Chondrocyte (in vitro differentiated cells): ENCODE data around the gene SMYD2. TPM values are rescaled to one million over a fixed set of nuclear protein-coding genes. Genes with fewer than 3 reads are reported as not detected.
A peak's percentile ranks its signal among the peaks of the same experiment; 100 is the strongest.

Source experiments
- DNase-seq: peaks from one replicate; pipeline ENCODE4 v3.0.0; 2021; ENCODE audit warnings: mixed read lengths, low spot score
- H3K27ac Mint-ChIP-seq: one replicate; pipeline ENCODE4 v1.8.0; 2021; ENCODE audit warnings: mild to moderate bottlenecking, moderate library complexity, mixed read lengths; ENCODE audit not compliant: unreplicated experiment
- H3K27me3 Mint-ChIP-seq: 2 replicates; pipeline ENCODE4 v1.8.0; 2021; ENCODE audit warnings: low read depth, mixed read lengths
- H3K36me3 Mint-ChIP-seq: 2 replicates; pipeline ENCODE4 v1.8.0; 2021; ENCODE audit warnings: low read depth, mixed read lengths
- H3K4me1 Mint-ChIP-seq: 2 replicates; pipeline ENCODE4 v1.8.0; 2021; ENCODE audit warnings: low read depth, mild to moderate bottlenecking, mixed read lengths
- H3K4me3 Mint-ChIP-seq: one replicate; pipeline ENCODE4 v1.8.0; 2021; ENCODE audit warnings: mild to moderate bottlenecking, moderate library complexity, mixed read lengths; ENCODE audit not compliant: unreplicated experiment
- H3K9me3 Mint-ChIP-seq: 2 replicates; pipeline ENCODE4 v1.8.0; 2021; ENCODE audit warnings: low read depth, mixed read lengths
- total RNA-seq: library from RNA; stranded (reverse); gene quantifications from 3 replicates; pipeline ENCODE4 v1.2.1, GENCODE V29; 2021
- TF ChIP-seq, protein P1 (sequence below): fragments of 200-600 bp; sonication (generic); IDR thresholded peaks from 2 replicates; pipeline ENCODE4 v1.5.0; 2021; ENCODE audit warnings: antibody characterized with exemption, mild to moderate bottlenecking, moderate library complexity

Gene SMYD2
- total RNA-seq, 1 donor from 2014 or later: 50.3 TPM

GRCh38 chr1:214380396-214380795 lies 99.4 kb downstream of the SMYD2 start:
- H3K4me3 Mint-ChIP-seq: no peak overlapping the region
- no peaks in the 10 kb centered on the region for H3K9me3 Mint-ChIP-seq
- H3K36me3 Mint-ChIP-seq: peaks cover 40% of the 10 kb centered on the region
- no peaks in the 10 kb centered on the region for H3K27me3 Mint-ChIP-seq
- peak overlapping the region; percentile 34 for H3K27ac Mint-ChIP-seq
- peaks cover 60% of the 10 kb centered on the region for H3K4me1 Mint-ChIP-seq
- DNase-seq: no peak
- TF ChIP-seq, protein P1, sequence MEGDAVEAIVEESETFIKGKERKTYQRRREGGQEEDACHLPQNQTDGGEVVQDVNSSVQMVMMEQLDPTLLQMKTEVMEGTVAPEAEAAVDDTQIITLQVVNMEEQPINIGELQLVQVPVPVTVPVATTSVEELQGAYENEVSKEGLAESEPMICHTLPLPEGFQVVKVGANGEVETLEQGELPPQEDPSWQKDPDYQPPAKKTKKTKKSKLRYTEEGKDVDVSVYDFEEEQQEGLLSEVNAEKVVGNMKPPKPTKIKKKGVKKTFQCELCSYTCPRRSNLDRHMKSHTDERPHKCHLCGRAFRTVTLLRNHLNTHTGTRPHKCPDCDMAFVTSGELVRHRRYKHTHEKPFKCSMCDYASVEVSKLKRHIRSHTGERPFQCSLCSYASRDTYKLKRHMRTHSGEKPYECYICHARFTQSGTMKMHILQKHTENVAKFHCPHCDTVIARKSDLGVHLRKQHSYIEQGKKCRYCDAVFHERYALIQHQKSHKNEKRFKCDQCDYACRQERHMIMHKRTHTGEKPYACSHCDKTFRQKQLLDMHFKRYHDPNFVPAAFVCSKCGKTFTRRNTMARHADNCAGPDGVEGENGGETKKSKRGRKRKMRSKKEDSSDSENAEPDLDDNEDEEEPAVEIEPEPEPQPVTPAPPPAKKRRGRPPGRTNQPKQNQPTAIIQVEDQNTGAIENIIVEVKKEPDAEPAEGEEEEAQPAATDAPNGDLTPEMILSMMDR: no peak

- Mint-ChIP-seq H3K27me3 (no peaks in the 10 kb centered on the region), H3K4me1 (peaks cover 57% of the 10 kb centered on the region), H3K4me3 (no peak overlapping the region), H3K27ac (no peak overlapping the region), H3K36me3 (peaks cover 43% of the 10 kb centered on the region), H3K9me3 (no peaks in the 10 kb centered on the region)
- TF ChIP-seq, protein P1: no peak
- no peak for DNase-seq
Observed at GRCh38 chr1:214380986-214381695, 100.2 kb downstream of the SMYD2 start.

DNA sequence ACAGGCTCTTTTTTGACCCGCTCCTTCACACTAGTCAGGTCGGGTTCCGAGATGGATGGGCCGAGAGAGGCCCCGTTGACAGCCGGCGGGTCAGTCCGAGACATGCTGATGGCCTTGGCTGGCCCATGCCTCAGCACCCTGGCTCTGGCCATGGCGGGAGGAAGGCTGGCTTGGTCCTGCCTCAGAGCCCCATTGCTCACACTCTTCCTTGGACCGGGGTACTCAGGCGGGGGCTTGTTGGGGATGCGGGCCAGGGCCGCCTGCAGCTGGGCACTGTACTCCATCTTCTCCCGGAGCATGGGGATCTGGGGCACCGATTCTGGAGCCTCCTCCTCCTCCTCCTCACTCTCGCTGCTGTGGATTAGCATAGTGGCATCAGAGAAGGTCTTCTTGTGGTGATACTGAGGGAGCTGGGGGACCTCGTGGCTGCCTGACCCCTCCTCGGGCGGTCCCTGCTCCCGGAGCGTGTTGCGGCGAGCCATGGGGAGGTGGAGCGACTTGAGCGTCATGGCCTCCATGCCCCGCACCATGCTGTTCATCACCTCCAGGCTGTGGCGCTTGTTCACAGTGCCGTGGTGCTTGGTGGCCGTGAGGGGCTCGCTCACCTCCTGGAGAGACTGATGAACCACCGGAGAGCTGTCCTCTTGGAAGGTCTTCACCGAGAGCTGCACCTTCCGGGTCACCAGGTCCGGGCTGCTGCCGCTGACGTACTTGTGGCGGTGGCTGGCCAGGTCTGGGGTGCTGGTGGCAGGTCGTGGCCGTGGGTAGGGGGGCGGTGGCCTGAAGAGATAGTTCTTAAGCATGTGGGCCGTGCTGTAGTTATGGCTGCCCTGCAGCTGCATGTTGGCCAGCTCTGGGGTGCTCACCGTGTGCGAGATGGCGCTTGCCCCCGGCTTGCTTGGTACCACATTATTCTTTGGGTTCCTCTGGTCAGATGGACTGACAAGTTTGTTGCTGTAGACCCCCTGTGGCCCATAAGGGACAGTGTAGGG lies 102.7 kb downstream of the SMYD2 start:
- H3K4me1 Mint-ChIP-seq: peaks cover 47% of the 10 kb centered on the region
- H3K36me3 Mint-ChIP-seq: peaks cover 47% of the 10 kb centered on the region
- TF ChIP-seq, protein P1: no peak
- no peak overlapping the region for H3K4me3 Mint-ChIP-seq
- H3K27me3 Mint-ChIP-seq: no peaks in the 10 kb centered on the region
- H3K9me3 Mint-ChIP-seq: no peaks in the 10 kb centered on the region
- DNase-seq: no peak
- no peak overlapping the region for H3K27ac Mint-ChIP-seq

GRCh38 chr1:214384373-214385079 lies 103.6 kb downstream of the SMYD2 start:
- Mint-ChIP-seq H3K27me3 (no peaks in the 10 kb centered on the region), H3K9me3 (no peaks in the 10 kb centered on the region), H3K27ac (no peak overlapping the region), H3K4me3 (no peak overlapping the region), H3K36me3 (peaks cover 47% of the 10 kb centered on the region), H3K4me1 (peaks cover 47% of the 10 kb centered on the region)
- TF ChIP-seq, protein P1: no peak
- no peak for DNase-seq

DNA sequence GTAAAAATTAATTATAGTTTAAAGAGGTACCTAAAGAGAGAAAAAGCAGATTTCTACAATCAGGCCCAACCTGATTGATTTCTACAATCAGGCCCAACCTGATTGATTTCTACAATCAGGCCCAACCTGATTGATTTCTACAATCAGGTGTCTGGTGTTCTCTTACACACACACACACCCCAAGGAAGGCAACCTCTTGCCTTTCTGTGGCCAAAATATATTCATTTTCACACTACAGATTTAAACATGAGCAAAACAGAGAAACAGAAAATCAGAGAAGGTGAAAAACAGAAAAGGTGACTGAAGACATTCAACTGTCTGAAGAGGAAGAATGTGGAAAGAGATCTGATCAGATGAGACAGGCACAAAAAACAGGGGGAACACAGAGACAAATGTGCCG lies 104.5 kb downstream of the SMYD2 start:
- peaks cover 45% of the 10 kb centered on the region for H3K36me3 Mint-ChIP-seq
- H3K27ac Mint-ChIP-seq: peak overlapping the region; percentile 63
- H3K4me3 Mint-ChIP-seq: no peak overlapping the region
- H3K9me3 Mint-ChIP-seq: no peaks in the 10 kb centered on the region
- DNase-seq: no peak
- H3K4me1 Mint-ChIP-seq: peaks cover 47% of the 10 kb centered on the region
- H3K27me3 Mint-ChIP-seq: no peaks in the 10 kb centered on the region
- TF ChIP-seq, protein P1: no peak
